SK-N-SH (cell line): ENCODE data around the gene CD300LG. TPM values are rescaled to one million over a fixed set of nuclear protein-coding genes. Genes with fewer than 3 reads are reported as not detected.

ENCODE experiments used
- CTCF ChIA-PET: fragments of 300-600, 350-600 bp; formaldehyde crosslinking; extraction: SDS; loops from one replicate; lab custom pipeline; 2021; lab: Yijun Ruan, JAX
- POLR2A ChIA-PET: fragments of 350-600 bp; sonication (Branson Sonifier 250); formaldehyde crosslinking; extraction: SDS; loops from one replicate; lab custom pipeline; 2020; ENCODE audit warnings: antibody characterized with exemption, inconsistent platforms; lab: Yijun Ruan, JAX
- DNase-seq: peaks from one replicate; pipeline ENCODE4 v3.0.0; 2012
- H2AFZ ChIP-seq: fragments of 200-600 bp; sonication (generic); 2 replicates; pipeline ENCODE4 v1.8.1; 2016; ENCODE audit warnings: antibody characterized with exemption, mild to moderate bottlenecking, low read depth
- H3F3A ChIP-seq: fragments of 200-600 bp; sonication (generic); replicated peaks from 2 replicates; pipeline ENCODE3; 2016; ENCODE audit warnings: antibody characterized with exemption, mild to moderate bottlenecking; ENCODE audit not compliant: insufficient read depth
- H3K27ac ChIP-seq, 2 experiments: fragments of 200-500 bp in 1 of 2; fragments of 200-600 bp in 1 of 2; sonication (Bioruptor generic) in 1 of 2; sonication (generic), shearing (Covaris generic) in 1 of 2; 2 replicates each; pipeline versions ENCODE4 v1.5.1 to v1.6.1; 2014 to 2016; ENCODE audit warnings: low read depth in 2 of 2, inconsistent platforms in 1 of 2, low read length in 1 of 2, mild to moderate bottlenecking in 1 of 2, mixed read lengths in 1 of 2
- H3K27me3 ChIP-seq: fragments of 200-600 bp; sonication (generic), shearing (Covaris generic); 2 replicates; pipeline ENCODE4 v1.6.1; 2016; ENCODE audit warnings: mixed run types; ENCODE audit not compliant: insufficient read depth
- H3K36me3 ChIP-seq, 2 experiments: fragments of 200-500 bp in 1 of 2; fragments of 200-600 bp in 1 of 2; sonication (Bioruptor generic) in 1 of 2; sonication (generic) in 1 of 2; replicated peaks in 1 of 2; 2 replicates each; pipeline versions ENCODE3 to v1.5.1; 2014 to 2016; ENCODE audit warnings: low read length in 1 of 2, mild to moderate bottlenecking in 1 of 2; ENCODE audit not compliant: insufficient read depth in 2 of 2, control insufficient read depth in 1 of 2
- H3K4me1 ChIP-seq, 2 experiments: fragments of 200-500 bp in 1 of 2; fragments of 200-600 bp in 1 of 2; sonication (Bioruptor generic) in 1 of 2; sonication (generic), shearing (Covaris generic) in 1 of 2; 2 replicates each; pipeline versions ENCODE4 v1.5.1 to v1.6.1; 2014 to 2016; ENCODE audit warnings: low read depth in 1 of 2, low read length in 1 of 2, mixed run types in 1 of 2; ENCODE audit not compliant: insufficient read depth in 2 of 2, control insufficient read depth in 1 of 2
- H3K4me2 ChIP-seq: fragments of 200-600 bp; sonication (generic), shearing (Covaris generic); 2 replicates; pipeline ENCODE4 v1.6.1; 2017; ENCODE audit warnings: mixed run types
- H3K4me3 ChIP-seq, 2 experiments: fragments of 200-500 bp in 1 of 2; fragments of 200-600 bp in 1 of 2; sonication (Bioruptor generic) in 1 of 2; sonication (generic), shearing (Covaris generic) in 1 of 2; 2 replicates each; pipeline versions ENCODE4 v1.5.1 to v1.8.1; 2014 to 2016; ENCODE audit warnings: low read depth in 2 of 2, inconsistent platforms in 1 of 2, low read length in 1 of 2, mild to moderate bottlenecking in 1 of 2, mixed read lengths in 1 of 2, moderate library complexity in 1 of 2
- H3K79me2 ChIP-seq: fragments of 200-600 bp; sonication (generic); 2 replicates; pipeline ENCODE4 v1.8.1; 2017; ENCODE audit warnings: mild to moderate bottlenecking; ENCODE audit not compliant: insufficient read depth
- H3K9ac ChIP-seq: fragments of 200-600 bp; sonication (generic); 2 replicates; pipeline ENCODE4 v1.6.1; 2017; ENCODE audit warnings: mixed run types
- H3K9me2 ChIP-seq: fragments of 200-600 bp; sonication (generic); 2 replicates; pipeline ENCODE4 v1.6.1; 2017; ENCODE audit warnings: mixed run types
- H3K9me3 ChIP-seq: fragments of 200-600 bp; sonication (generic); 2 replicates; pipeline ENCODE4 v1.6.1; 2017; ENCODE audit warnings: mixed run types, mild to moderate bottlenecking, moderate library complexity
- H4K20me1 ChIP-seq: fragments of 200-600 bp; sonication (generic); 2 replicates; pipeline ENCODE4 v1.6.1; 2017; ENCODE audit warnings: mild to moderate bottlenecking, mixed run types; ENCODE audit not compliant: insufficient read depth
- CHD2 ChIP-seq: fragments of 150-350 bp; IDR thresholded peaks from 2 replicates; pipeline ENCODE4 v1.6.1; 2018; ENCODE audit warnings: low read length; ENCODE audit not compliant: partially characterized antibody
- ELF1 ChIP-seq: IDR thresholded peaks from 2 replicates; pipeline ENCODE4 v1.4.0; 2012
- EZH2phosphoT487 ChIP-seq: fragments of 200-600 bp; sonication (generic); IDR thresholded peaks from 2 replicates; pipeline ENCODE4 v1.6.1; 2017; ENCODE audit warnings: low read depth, mixed run types, mild to moderate bottlenecking, antibody characterized with exemption, moderate library complexity, borderline replicate concordance
- GATA2 ChIP-seq: sonication (generic); formaldehyde crosslinking; IDR thresholded peaks from 2 replicates; pipeline ENCODE4 v1.5.0; 2020; ENCODE audit warnings: mild to moderate bottlenecking, missing genetic modification reagents
- JUND ChIP-seq: IDR thresholded peaks from 2 replicates; pipeline ENCODE4 v1.4.0; 2012
- RFX5 ChIP-seq: IDR thresholded peaks from 2 replicates; pipeline ENCODE4 v1.6.1; 2012; ENCODE audit warnings: mild to moderate bottlenecking, improper control_type of control experiment, low read length
- SMC3 ChIP-seq: IDR thresholded peaks from 2 replicates; pipeline ENCODE4 v1.6.1; 2012; ENCODE audit warnings: low read depth, low read length, improper control_type of control experiment
- WGBS: methylation state at CpG from one replicate; pipeline ENCODE4 v1.1.6; 2017; ENCODE audit warnings: low lambda C conversion rate; 5-methylcytosine and 5-hydroxymethylcytosine counted together
- polyA plus RNA-seq, 3 experiments: library from polyadenylated mRNA; depleted of rRNA; stranded (reverse); fragments of >200 nt; gene quantifications; 2 replicates each; pipeline ENCODE4 v1.2.3, GENCODE V29; 2012
- TF ChIP-seq, protein P1 (sequence below): IDR thresholded peaks from 2 replicates; pipeline ENCODE4 v1.4.0; 2012; ENCODE audit warnings: low read depth
- TF ChIP-seq, protein P2 (sequence below): IDR thresholded peaks from 2 replicates; pipeline ENCODE4; 2012

Gene CD300LG
- polyA plus RNA-seq, 1 of the 3 experiments (the other 2 are of a cell fraction) = not detected

DNA sequence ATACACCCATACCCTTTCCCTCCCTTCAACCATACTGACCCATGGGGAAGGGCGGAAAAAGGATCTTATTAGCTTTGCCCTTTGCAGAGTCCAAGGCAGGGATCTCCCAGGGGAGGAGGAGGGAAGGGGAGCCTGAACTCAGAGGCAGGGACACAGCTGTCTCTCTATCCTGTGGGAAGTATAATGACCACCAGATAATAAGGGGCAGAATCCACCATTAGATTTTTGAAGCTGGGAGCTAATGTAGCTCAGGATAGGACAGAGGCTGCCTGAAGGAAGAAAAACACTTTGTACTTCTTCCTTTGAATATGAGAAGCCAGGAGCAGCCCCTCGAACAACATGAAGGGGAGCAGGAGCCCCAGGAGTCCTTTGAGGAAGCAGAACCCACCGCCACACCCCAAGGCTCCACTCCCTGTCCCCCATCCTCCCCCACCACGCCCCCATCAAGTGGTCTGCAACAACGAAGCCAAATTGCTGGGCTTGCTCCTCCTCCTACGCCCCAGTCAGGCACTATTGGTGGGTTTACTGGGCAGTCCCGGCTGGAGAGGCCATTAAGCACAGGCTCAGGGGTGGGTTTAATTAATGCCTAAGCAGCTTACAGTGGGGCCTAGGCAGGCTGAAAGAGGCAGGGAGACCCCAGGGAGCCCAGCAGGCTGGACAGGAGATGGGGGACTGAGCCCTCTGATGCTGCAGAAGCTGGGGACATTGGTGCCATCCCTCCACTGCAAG, 55.0 kb downstream of the CD300LG start:
- no peaks in the 10 kb centered on the region for H4K20me1 ChIP-seq
- no peaks in the 10 kb centered on the region for H3K36me3 ChIP-seq
- WGBS = 61% methylated on average over 7 of the region's 7 CpGs

DNA sequence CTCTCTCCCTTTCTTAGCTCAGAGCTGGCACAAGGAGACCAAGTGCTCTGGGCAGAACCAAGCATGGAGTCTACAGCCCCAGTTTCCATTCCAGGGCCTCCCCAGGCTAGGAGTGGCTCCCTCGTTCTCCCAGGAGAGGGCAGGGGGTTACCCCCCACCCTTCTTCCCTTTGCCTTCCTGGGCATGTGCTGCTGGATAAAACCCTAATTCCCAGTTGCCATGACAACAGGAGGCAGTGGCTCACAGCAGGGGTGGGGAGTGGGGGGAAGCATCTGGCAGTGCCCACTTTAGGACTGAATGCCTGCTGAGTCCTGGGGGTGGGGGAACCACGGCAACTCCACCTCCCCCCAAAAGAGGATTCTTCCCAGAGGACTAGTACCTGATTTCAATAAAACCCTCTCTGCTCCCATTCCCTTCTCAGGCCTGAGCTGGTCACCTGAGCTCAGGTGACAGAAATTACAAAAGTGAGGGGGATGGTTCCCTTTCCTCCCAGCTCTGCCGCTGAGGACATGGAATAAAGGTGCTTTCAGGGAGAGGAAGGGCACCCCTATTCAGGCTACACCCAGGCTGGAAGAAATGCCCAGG, 58.5 kb downstream of the CD300LG start:
- DNase-seq = peak; percentile 68
- Histone ChIP-seq H2AFZ (no peak overlapping the region), H3K4me2 (peak overlapping the region; percentile 100), H3K9me3 (no peaks in the 10 kb centered on the region), H3K27me3 (no peaks in the 10 kb centered on the region; the same call in 1 of the 2 replicates), H3K4me3 (peak overlapping the region; percentile 66 to 91; a peak in 3 of 4 replicates), H3K79me2 (no peaks in the 10 kb centered on the region)
- ChIA-PET CTCF (interaction anchor here (1.0 to 23.5 kb wide), 9 partner anchors 9 to 210 kb away, joined by 3 to 344 read pairs (median 3); no protein-coding TSS in a partner anchor), POLR2A (interaction anchor here (1.1 kb wide), 1 partner anchor 102 kb away, joined by 4 read pairs; no protein-coding TSS in a partner anchor)
- WGBS = 45% methylated on average over 3 of the region's 3 CpGs
- TF ChIP-seq, protein P1, sequence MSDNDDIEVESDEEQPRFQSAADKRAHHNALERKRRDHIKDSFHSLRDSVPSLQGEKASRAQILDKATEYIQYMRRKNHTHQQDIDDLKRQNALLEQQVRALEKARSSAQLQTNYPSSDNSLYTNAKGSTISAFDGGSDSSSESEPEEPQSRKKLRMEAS = no peak
- TF ChIP-seq RFX5 = peak; percentile 27; the same call in 1 of the 2 replicates
- TF ChIP-seq, all 33 proteins: peak for 1
- no peaks in the 10 kb centered on the region for H3K9me2 ChIP-seq
- no peaks in the 10 kb centered on the region for H3K36me3 ChIP-seq
- peak overlapping the region in 1 of 2 experiments; percentile 91; a peak in 2 of 4 replicates for H3K27ac ChIP-seq
- peaks cover 9% of the 10 kb centered on the region for H3F3A ChIP-seq
- H4K20me1 ChIP-seq = no peaks in the 10 kb centered on the region
- H3K9ac ChIP-seq = peak overlapping the region; percentile 54; the same call in 1 of the 2 replicates
- H3K4me1 ChIP-seq = peaks cover 16 to 25% of the 10 kb centered on the region in 2 experiments; a peak in 3 of 4 replicates

More for the DNA sequence above, 55.0 kb downstream of the CD300LG start:
- Histone ChIP-seq H3K9me3 (no peaks in the 10 kb centered on the region), H3K9me2 (no peaks in the 10 kb centered on the region), H3F3A (no peaks in the 10 kb centered on the region), H3K27me3 (no peaks in the 10 kb centered on the region), H3K27ac (no peak overlapping the region), H3K4me1 (peaks cover 7 to 30% of the 10 kb centered on the region in 2 experiments; a peak in 3 of 4 replicates), H3K4me2 (no peak overlapping the region), H3K4me3 (no peak overlapping the region), H2AFZ (no peak overlapping the region), H3K9ac (no peak overlapping the region), H3K79me2 (no peaks in the 10 kb centered on the region)
- DNase-seq = no peak
- POLR2A ChIA-PET = interaction anchor here (0.5 kb wide), 1 partner anchor 9 kb away, joined by 3 read pairs; no protein-coding TSS in a partner anchor
- CTCF ChIA-PET = interaction anchor here (1.4 to 23.5 kb wide), 5 partner anchors 7 to 139 kb away, joined by 3 to 344 read pairs (median 10); partner anchors contain the start of genes CD300LG and MPP2
- TF ChIP-seq JUND (no peak), CHD2 (no peak), GATA2 (no peak), SMC3 (no peak), EZH2phosphoT487 (no peak), ELF1 (no peak)
- TF ChIP-seq, protein P2, sequence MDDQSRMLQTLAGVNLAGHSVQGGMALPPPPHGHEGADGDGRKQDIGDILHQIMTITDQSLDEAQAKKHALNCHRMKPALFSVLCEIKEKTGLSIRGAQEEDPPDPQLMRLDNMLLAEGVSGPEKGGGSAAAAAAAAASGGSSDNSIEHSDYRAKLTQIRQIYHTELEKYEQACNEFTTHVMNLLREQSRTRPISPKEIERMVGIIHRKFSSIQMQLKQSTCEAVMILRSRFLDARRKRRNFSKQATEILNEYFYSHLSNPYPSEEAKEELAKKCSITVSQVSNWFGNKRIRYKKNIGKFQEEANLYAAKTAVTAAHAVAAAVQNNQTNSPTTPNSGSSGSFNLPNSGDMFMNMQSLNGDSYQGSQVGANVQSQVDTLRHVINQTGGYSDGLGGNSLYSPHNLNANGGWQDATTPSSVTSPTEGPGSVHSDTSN = no peak
